OCI-LY7 (cell line): ENCODE results near the gene PTPN14. TPM values are rescaled to one million over a fixed set of nuclear protein-coding genes. Genes with fewer than 3 reads are reported as not detected.
"Not testable (repeated sequence)": the region's sequence is repeated elsewhere in the genome, so short reads cannot be mapped to it uniquely, and the experiment has no call there.

Experiments
- BruUV-seq: library from RNA; stranded (reverse); fragments of 400-500 nt; replicated peaks from 2 replicates; lab custom pipeline; 2021; lab: Mats Ljungman, UMichigan
- CTCF ChIA-PET: fragments of 300-600 bp; sonication (Branson Sonifier 250); formaldehyde crosslinking; loops from one replicate; lab custom pipeline; 2022; ENCODE audit warnings: antibody characterized with exemption; ENCODE audit not compliant: unreplicated experiment; lab: Charles Lee
- POLR2A ChIA-PET: fragments of 300-600 bp; sonication (Branson Sonifier 250); formaldehyde crosslinking; loops from one replicate; lab custom pipeline; 2022; ENCODE audit warnings: antibody characterized with exemption; lab: Charles Lee
- DNase-seq: peaks from one replicate; pipeline ENCODE4 v3.0.0-alpha.2; 2015; ENCODE audit warnings: low spot score
- H2AFZ ChIP-seq: fragments of 200-600 bp; sonication (generic), shearing (Covaris generic); 2 replicates; pipeline ENCODE4 v1.6.1; 2014; ENCODE audit warnings: mild to moderate bottlenecking, antibody characterized with exemption, low read length, moderate library complexity
- H3K27ac ChIP-seq: fragments of 200-600 bp; sonication (generic); 2 replicates; pipeline ENCODE4 v1.5.1; 2014; ENCODE audit warnings: mixed run types, low read depth, mild to moderate bottlenecking, moderate library complexity, low read length, inconsistent platforms; ENCODE audit not compliant: poor library complexity, severe bottlenecking
- H3K36me3 ChIP-seq: fragments of 200-600 bp; sonication (generic); 2 replicates; pipeline ENCODE4 v1.6.1; 2014; ENCODE audit warnings: mild to moderate bottlenecking, antibody characterized with exemption, low read length, moderate library complexity, mixed read lengths; ENCODE audit not compliant: insufficient read depth
- H3K4me1 ChIP-seq: fragments of 200-600 bp; sonication (generic); 2 replicates; pipeline ENCODE4 v1.5.1; 2014; ENCODE audit warnings: mild to moderate bottlenecking, low read length; ENCODE audit not compliant: insufficient read depth, poor library complexity, severe bottlenecking
- H3K4me2 ChIP-seq: fragments of 200-600 bp; sonication (generic); 2 replicates; pipeline ENCODE4 v1.6.1; 2014; ENCODE audit warnings: mild to moderate bottlenecking, low read length
- H3K4me3 ChIP-seq: fragments of 200-600 bp; sonication (generic); 2 replicates; pipeline ENCODE4 v1.5.1; 2014; ENCODE audit warnings: mild to moderate bottlenecking, low read depth, low read length; ENCODE audit not compliant: poor library complexity, severe bottlenecking
- H3K79me2 ChIP-seq: fragments of 200-600 bp; sonication (generic); 2 replicates; pipeline ENCODE4 v1.6.1; 2016; ENCODE audit warnings: low read depth, mild to moderate bottlenecking, low read length, moderate library complexity, mixed read lengths; ENCODE audit not compliant: insufficient read depth
- H3K9me2 ChIP-seq: fragments of 200-600 bp; sonication (generic); 2 replicates; pipeline ENCODE4 v1.6.1; 2016; ENCODE audit warnings: mild to moderate bottlenecking, low read length, mixed read lengths; ENCODE audit not compliant: insufficient read depth
- H3K9me3 ChIP-seq: fragments of 200-600 bp; sonication (generic); 2 replicates; pipeline ENCODE4 v1.6.1; 2014; ENCODE audit warnings: mild to moderate bottlenecking, mixed run types, low read length, mixed read lengths
- H4K20me1 ChIP-seq: fragments of 200-600 bp; sonication (generic); 2 replicates; pipeline ENCODE4 v1.6.1; 2014; ENCODE audit warnings: mild to moderate bottlenecking, antibody characterized with exemption, low read length, moderate library complexity, mixed read lengths; ENCODE audit not compliant: insufficient read depth
- EZH2phosphoT487 ChIP-seq: fragments of 200-600 bp; sonication (generic); IDR thresholded peaks from 2 replicates; pipeline ENCODE4 v1.6.1; 2018; ENCODE audit warnings: low read depth, borderline replicate concordance, mild to moderate bottlenecking, mixed run types, antibody characterized with exemption, low read length, moderate library complexity, mixed read lengths
- intact Hi-C: fragments of 100-400 bp; cut with micrococcal nuclease; formaldehyde crosslinking; loops from one replicate; pipeline ENCODE4 v1.10.0; 2022; ENCODE audit not compliant: unreplicated experiment
- total RNA-seq, 2 experiments: library from RNA; depleted of rRNA in 1 of 2; stranded (reverse); fragments of >200 nt in 1 of 2; shearing (Covaris generic) in 1 of 2; gene quantifications; 2 replicates each; pipeline ENCODE4 v1.2.3, GENCODE V29; 2014 to 2022
- TF ChIP-seq, protein P1 (sequence below): fragments of 200-600 bp; sonication (generic); conservative IDR thresholded peaks from 2 replicates; pipeline ENCODE4 v1.5.1; 2014; ENCODE audit warnings: mild to moderate bottlenecking, antibody characterized with exemption, low read length, moderate library complexity, mixed read lengths

PTPN14 gene
- total RNA-seq, 2 experiments from 2014 or later, result not detected

DNA sequence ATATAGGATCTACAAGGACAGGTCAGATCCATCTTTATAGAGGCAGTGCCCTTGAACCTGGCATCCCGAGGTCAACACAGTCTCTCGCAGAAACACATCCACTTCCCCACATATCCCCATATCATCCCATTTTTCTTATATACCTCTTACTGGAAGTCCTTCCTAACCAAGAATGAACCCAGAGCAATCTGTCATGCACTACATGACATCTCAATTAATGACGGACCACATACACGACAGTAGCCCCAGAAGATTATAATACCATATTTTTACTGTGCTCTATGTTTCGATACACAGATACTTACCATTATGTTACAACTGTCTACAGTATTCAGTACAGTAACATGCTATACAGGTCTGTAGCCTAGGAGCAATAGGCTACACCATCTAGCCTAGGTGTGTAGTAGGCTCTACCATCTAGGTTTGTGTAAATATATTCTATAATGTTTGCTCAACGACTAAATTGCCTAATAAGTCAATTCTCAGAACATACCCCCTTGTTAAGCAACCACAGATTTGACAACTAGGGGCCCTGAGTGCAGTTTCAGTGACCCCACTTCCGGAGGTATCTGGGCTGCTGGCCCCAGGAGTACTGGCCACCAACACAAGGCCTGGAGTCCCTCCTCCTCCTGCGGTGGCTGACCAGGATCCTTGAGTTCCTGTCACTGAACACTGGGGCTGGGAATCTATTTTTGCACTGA, 28.1 kb downstream of the PTPN14 start:
- CTCF ChIA-PET, result no interaction called here
- Histone ChIP-seq H3K4me2 (no peak overlapping the region), H3K9me3 (no peaks in the 10 kb centered on the region), H2AFZ (no peak overlapping the region), H3K27ac (no peak overlapping the region), H3K4me1 (no peaks in the 10 kb centered on the region), H3K36me3 (no peaks in the 10 kb centered on the region), H4K20me1 (no peaks in the 10 kb centered on the region), H3K4me3 (no peak overlapping the region), H3K9me2 (no peaks in the 10 kb centered on the region), H3K79me2 (no peaks in the 10 kb centered on the region)
- POLR2A ChIA-PET, result interaction anchor here (0.6 to 0.7 kb wide), 2 partner anchors 85 to 1081 kb away, joined by 3 read pairs; no protein-coding TSS in a partner anchor
- TF ChIP-seq EZH2phosphoT487, result no peak
- TF ChIP-seq, protein P1, sequence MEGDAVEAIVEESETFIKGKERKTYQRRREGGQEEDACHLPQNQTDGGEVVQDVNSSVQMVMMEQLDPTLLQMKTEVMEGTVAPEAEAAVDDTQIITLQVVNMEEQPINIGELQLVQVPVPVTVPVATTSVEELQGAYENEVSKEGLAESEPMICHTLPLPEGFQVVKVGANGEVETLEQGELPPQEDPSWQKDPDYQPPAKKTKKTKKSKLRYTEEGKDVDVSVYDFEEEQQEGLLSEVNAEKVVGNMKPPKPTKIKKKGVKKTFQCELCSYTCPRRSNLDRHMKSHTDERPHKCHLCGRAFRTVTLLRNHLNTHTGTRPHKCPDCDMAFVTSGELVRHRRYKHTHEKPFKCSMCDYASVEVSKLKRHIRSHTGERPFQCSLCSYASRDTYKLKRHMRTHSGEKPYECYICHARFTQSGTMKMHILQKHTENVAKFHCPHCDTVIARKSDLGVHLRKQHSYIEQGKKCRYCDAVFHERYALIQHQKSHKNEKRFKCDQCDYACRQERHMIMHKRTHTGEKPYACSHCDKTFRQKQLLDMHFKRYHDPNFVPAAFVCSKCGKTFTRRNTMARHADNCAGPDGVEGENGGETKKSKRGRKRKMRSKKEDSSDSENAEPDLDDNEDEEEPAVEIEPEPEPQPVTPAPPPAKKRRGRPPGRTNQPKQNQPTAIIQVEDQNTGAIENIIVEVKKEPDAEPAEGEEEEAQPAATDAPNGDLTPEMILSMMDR, result no peak
- intact Hi-C loops, result no loop called here
- no TSS peak for BruUV-seq
- no peak for DNase-seq

GRCh38 chr1:214521458-214521857, 29.9 kb downstream of the PTPN14 start:
- POLR2A ChIA-PET, H3K4me3 ChIP-seq, H2AFZ ChIP-seq, H3K36me3 ChIP-seq, H3K9me2 ChIP-seq, intact Hi-C loops, H3K9me3 ChIP-seq, H3K4me2 ChIP-seq, BruUV-seq, H3K27ac ChIP-seq, H4K20me1 ChIP-seq, H3K4me1 ChIP-seq, DNase-seq, H3K79me2 ChIP-seq: not testable (repeated sequence)
- CTCF ChIA-PET, result interaction anchor here (0.6 kb wide), 1 partner anchor 17 kb away, joined by 6 read pairs; no protein-coding TSS in a partner anchor

- H3K27ac ChIP-seq, result no peak overlapping the region
- no peaks in the 10 kb centered on the region for H3K36me3 ChIP-seq
- no peak for DNase-seq
- no peaks in the 10 kb centered on the region for H3K4me1 ChIP-seq
- no peak overlapping the region for H3K4me2 ChIP-seq
- no peak overlapping the region for H2AFZ ChIP-seq
- H3K9me2 ChIP-seq, result no peaks in the 10 kb centered on the region
- TF ChIP-seq, protein P1, result no peak
- TF ChIP-seq EZH2phosphoT487, result no peak
- ChIA-PET POLR2A (no interaction called here), CTCF (interaction anchor here (0.6 kb wide), 1 partner anchor 730 kb away, joined by 3 read pairs; no protein-coding TSS in a partner anchor)
- no peaks in the 10 kb centered on the region for H3K79me2 ChIP-seq
- H3K4me3 ChIP-seq, result no peak overlapping the region
- intact Hi-C loops, result no loop called here
- no TSS peak for BruUV-seq
- H3K9me3 ChIP-seq, result no peaks in the 10 kb centered on the region
- no peaks in the 10 kb centered on the region for H4K20me1 ChIP-seq
Observed at GRCh38 chr1:214520544-214521165, 30.7 kb downstream of the PTPN14 start.
